Hepatocyte (in vitro differentiated cells): Measurements from ENCODE around the gene GPD1.

Source experiments
- CTCF ChIP-seq: fragments of 200-600 bp; sonication (generic); IDR thresholded peaks from 2 replicates; pipeline ENCODE4 v1.5.1; 2016; ENCODE audit warnings: antibody characterized with exemption, mild to moderate bottlenecking; ENCODE audit not compliant: poor library complexity
- EZH2 ChIP-seq: fragments of 200-600 bp; sonication (generic); IDR thresholded peaks from 2 replicates; pipeline ENCODE4 v1.6.1; 2016; ENCODE audit warnings: antibody characterized with exemption, mild to moderate bottlenecking, borderline replicate concordance

GRCh38 chr12:50107416-50108268, 3.8 kb downstream of the GPD1 start:
- no peak for TF ChIP-seq CTCF
- TF ChIP-seq EZH2, result no peak
